ENCODE measurements around the gene NCAPD2.

DNA sequence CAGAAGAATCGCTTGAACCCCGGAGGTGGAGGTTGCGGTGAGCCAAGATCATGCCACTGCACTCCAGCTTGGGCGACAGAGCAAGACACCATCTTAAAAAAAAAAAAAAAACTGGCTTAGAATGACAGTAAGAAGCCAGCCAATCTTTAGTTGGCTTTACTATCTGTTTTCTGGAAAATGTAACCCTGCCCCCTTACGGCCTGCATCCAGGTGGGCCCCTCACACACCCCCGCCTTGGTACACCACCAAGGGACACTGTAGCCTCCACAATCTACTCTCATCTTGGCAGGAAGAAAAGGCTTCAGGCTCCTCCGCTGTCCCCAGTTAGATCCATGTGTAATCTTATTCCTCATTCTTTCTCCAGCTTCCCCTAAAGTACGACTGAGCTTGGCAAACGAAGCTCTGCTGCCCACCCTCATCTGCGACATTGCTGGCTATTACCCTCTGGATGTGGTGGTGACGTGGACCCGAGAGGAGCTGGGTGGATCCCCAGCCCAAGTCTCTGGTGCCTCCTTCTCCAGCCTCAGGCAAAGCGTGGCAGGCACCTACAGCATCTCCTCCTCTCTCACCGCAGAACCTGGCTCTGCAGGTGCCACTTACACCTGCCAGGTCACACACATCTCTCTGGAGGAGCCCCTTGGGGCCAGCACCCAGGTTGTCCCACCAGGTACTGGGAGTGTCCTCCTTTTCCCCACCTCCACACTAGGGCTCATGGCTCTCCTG lies 35.5 kb upstream of the NCAPD2 start:
- TF ChIP-seq, protein P1, sequence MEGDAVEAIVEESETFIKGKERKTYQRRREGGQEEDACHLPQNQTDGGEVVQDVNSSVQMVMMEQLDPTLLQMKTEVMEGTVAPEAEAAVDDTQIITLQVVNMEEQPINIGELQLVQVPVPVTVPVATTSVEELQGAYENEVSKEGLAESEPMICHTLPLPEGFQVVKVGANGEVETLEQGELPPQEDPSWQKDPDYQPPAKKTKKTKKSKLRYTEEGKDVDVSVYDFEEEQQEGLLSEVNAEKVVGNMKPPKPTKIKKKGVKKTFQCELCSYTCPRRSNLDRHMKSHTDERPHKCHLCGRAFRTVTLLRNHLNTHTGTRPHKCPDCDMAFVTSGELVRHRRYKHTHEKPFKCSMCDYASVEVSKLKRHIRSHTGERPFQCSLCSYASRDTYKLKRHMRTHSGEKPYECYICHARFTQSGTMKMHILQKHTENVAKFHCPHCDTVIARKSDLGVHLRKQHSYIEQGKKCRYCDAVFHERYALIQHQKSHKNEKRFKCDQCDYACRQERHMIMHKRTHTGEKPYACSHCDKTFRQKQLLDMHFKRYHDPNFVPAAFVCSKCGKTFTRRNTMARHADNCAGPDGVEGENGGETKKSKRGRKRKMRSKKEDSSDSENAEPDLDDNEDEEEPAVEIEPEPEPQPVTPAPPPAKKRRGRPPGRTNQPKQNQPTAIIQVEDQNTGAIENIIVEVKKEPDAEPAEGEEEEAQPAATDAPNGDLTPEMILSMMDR (IDR thresholded peaks at IDR 0.05): no peak
- no peak for TF ChIP-seq EZH2 (IDR thresholded peaks at IDR 0.05)

All from neural progenitor cell (in vitro differentiated cells).